ENCODE results near the gene MAGEA10. TPM values are rescaled to one million over a fixed set of nuclear protein-coding genes. Genes with fewer than 3 reads are reported as not detected.

Gene MAGEA10
- total RNA-seq, 1 donor from 2014 or later: not detected

- H3K27me3 ChIP-seq: no peaks in the 10 kb centered on the region
- H3K27ac ChIP-seq: no peak overlapping the region
- no peaks in the 10 kb centered on the region for H3K4me1 ChIP-seq
- no peak for DNase-seq (ENCODE audit: low spot score in 2 of 2)
- H3K9me3 ChIP-seq: no peaks in the 10 kb centered on the region
- H3K4me3 ChIP-seq: no peak overlapping the region
- H3K36me3 ChIP-seq: no peaks in the 10 kb centered on the region
- TF ChIP-seq CTCF (IDR thresholded peaks at IDR 0.05): no peak
- intact Hi-C loops (cut with DNase I): no loop called here
These were observed 26.8 kb upstream of the MAGEA10 start for GRCh38 chrX:152165033-152165743.

GRCh38 chrX:152157042-152157441 lies 18.7 kb upstream of the MAGEA10 start:
- H3K27me3 ChIP-seq: no peaks in the 10 kb centered on the region
- H3K36me3 ChIP-seq: no peaks in the 10 kb centered on the region
- no peak overlapping the region for H3K27ac ChIP-seq
- H3K4me1 ChIP-seq: no peaks in the 10 kb centered on the region
- intact Hi-C loops (cut with DNase I): no loop called here
- no peak for TF ChIP-seq CTCF (IDR thresholded peaks at IDR 0.05)
- H3K9me3 ChIP-seq: no peaks in the 10 kb centered on the region
- no peak overlapping the region for H3K4me3 ChIP-seq
- no peak for DNase-seq (ENCODE audit: low spot score in 2 of 2)

- no peak overlapping the region for H3K27ac ChIP-seq
- no peaks in the 10 kb centered on the region for H3K36me3 ChIP-seq
- intact Hi-C loops (cut with DNase I): no loop called here
- DNase-seq (ENCODE audit: low spot score in 2 of 2): no peak
- no peaks in the 10 kb centered on the region for H3K9me3 ChIP-seq
- H3K4me3 ChIP-seq: no peak overlapping the region
- H3K4me1 ChIP-seq: no peaks in the 10 kb centered on the region
- no peaks in the 10 kb centered on the region for H3K27me3 ChIP-seq
- no peak for TF ChIP-seq CTCF (IDR thresholded peaks at IDR 0.05)
These were observed 17.5 kb upstream of the MAGEA10 start for GRCh38 chrX:152155766-152156310.

- Histone ChIP-seq H3K27ac (no peak overlapping the region), H3K27me3 (no peaks in the 10 kb centered on the region), H3K9me3 (no peaks in the 10 kb centered on the region), H3K4me1 (no peaks in the 10 kb centered on the region), H3K36me3 (no peaks in the 10 kb centered on the region), H3K4me3 (no peak overlapping the region)
- DNase-seq (ENCODE audit: low spot score in 2 of 2): no peak
- TF ChIP-seq CTCF (IDR thresholded peaks at IDR 0.05): no peak
- intact Hi-C loops (cut with DNase I): no loop called here
These were observed 15.7 kb upstream of the MAGEA10 start for GRCh38 chrX:152154050-152154449.

GRCh38 chrX:152151256-152151655 lies 12.9 kb upstream of the MAGEA10 start:
- intact Hi-C loops (cut with DNase I): no loop called here
- no peaks in the 10 kb centered on the region for H3K4me1 ChIP-seq
- no peak for TF ChIP-seq CTCF (IDR thresholded peaks at IDR 0.05)
- H3K4me3 ChIP-seq: no peak overlapping the region
- H3K36me3 ChIP-seq: no peaks in the 10 kb centered on the region
- H3K27ac ChIP-seq: no peak overlapping the region
- H3K27me3 ChIP-seq: no peaks in the 10 kb centered on the region
- H3K9me3 ChIP-seq: no peaks in the 10 kb centered on the region
- DNase-seq (ENCODE audit: low spot score in 2 of 2): no peak
